ENCODE results near the gene NSMCE4A. TPM values are rescaled to one million over a fixed set of nuclear protein-coding genes. Genes with fewer than 3 reads are reported as not detected.
"Not testable (repeated sequence)": the region's sequence is repeated elsewhere in the genome, so short reads cannot be mapped to it uniquely, and the experiment has no call there.

NSMCE4A gene
- total and polyA plus RNA-seq, 7 donors: 39.0 to 160 (median 104) TPM

- Histone ChIP-seq H3K4me3 (no peak overlapping the region), H3K4me1 (peaks cover 0 to 45% (median 34%) of the 10 kb centered on the region in 4 donors)
- 67 to 86% methylated on average over 6 of the region's 6 CpGs for WGBS, 2 donors
Measured at GRCh38 chr10:122020226-122020625, 45.2 kb upstream of the NSMCE4A start.

GRCh38 chr10:122019414-122019975 is 44.5 kb upstream of the NSMCE4A start:
- WGBS, 2 donors: 11 to 54% methylated on average over 24 of the region's 24 CpGs
- Histone ChIP-seq H3K4me3 (peak overlapping the region in 1 of 4 donors; percentile 10), H3K9me3 (no peaks in the 10 kb centered on the region), H3K27ac (peak overlapping the region; percentile 80 to 85 (median 81)), H3K36me3 (no peaks in the 10 kb centered on the region), H3K4me1 (peaks cover 0 to 52% (median 41%) of the 10 kb centered on the region in 4 donors), H3K27me3 (no peaks in the 10 kb centered on the region)
- TF ChIP-seq POLR2A (IDR thresholded peaks at IDR 0.05): peak in 1 of 2 donors; percentile 53
- TF ChIP-seq, protein P1, sequence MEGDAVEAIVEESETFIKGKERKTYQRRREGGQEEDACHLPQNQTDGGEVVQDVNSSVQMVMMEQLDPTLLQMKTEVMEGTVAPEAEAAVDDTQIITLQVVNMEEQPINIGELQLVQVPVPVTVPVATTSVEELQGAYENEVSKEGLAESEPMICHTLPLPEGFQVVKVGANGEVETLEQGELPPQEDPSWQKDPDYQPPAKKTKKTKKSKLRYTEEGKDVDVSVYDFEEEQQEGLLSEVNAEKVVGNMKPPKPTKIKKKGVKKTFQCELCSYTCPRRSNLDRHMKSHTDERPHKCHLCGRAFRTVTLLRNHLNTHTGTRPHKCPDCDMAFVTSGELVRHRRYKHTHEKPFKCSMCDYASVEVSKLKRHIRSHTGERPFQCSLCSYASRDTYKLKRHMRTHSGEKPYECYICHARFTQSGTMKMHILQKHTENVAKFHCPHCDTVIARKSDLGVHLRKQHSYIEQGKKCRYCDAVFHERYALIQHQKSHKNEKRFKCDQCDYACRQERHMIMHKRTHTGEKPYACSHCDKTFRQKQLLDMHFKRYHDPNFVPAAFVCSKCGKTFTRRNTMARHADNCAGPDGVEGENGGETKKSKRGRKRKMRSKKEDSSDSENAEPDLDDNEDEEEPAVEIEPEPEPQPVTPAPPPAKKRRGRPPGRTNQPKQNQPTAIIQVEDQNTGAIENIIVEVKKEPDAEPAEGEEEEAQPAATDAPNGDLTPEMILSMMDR (IDR thresholded peaks at IDR 0.05): no peak
- no peak for DNase-seq
- intact Hi-C loops (cut with DNase I): no loop called here

More at GRCh38 chr10:122020226-122020625, 45.2 kb upstream of the NSMCE4A start:
- DNase-seq: no peak
- peak overlapping the region; percentile 80 to 85 (median 81) for H3K27ac ChIP-seq
- intact Hi-C loops (cut with DNase I): loop anchor here (2.0 kb wide), 1 partner anchor 25 kb away; no protein-coding TSS in a partner anchor
- H3K9me3 ChIP-seq: no peaks in the 10 kb centered on the region
- no peaks in the 10 kb centered on the region for H3K27me3 ChIP-seq
- TF ChIP-seq EP300 (IDR thresholded peaks at IDR 0.05): no peak
- TF ChIP-seq POLR2A (IDR thresholded peaks at IDR 0.05): no peak
- TF ChIP-seq, protein P1 (IDR thresholded peaks at IDR 0.05): no peak
- TF ChIP-seq POLR2AphosphoS5 (IDR thresholded peaks at IDR 0.05): no peak
- H3K36me3 ChIP-seq: no peaks in the 10 kb centered on the region

DNA sequence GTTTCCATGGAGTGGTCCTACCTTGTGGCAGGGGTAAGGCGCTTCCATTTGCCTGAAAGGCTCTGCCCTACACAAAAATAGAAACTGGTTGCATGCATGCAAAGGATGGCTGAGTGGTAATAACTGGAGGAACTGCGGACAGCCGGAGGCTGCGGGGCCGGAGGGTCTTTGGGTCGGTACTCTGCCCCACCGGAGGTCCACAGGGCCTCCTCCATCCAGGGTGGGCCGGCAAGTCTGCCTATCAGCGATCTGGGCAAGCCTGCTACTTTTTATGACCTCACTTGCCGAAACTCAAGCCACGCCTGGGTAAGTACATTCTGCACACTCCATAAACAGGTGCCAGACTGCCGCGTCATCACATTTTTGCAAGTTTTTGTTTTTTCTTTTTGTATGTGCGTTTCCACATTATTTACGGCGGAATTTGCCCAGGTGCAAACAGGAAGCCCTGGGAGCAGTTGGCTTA is 44.0 kb upstream of the NSMCE4A start:
- no peaks in the 10 kb centered on the region for H3K36me3 ChIP-seq
- peaks cover 0 to 53% (median 42%) of the 10 kb centered on the region in 4 donors for H3K4me1 ChIP-seq
- DNase-seq: no peak
- H3K4me3 ChIP-seq: peak overlapping the region in 3 of 4 donors; percentile 9 to 17 (median 10)
- WGBS, 2 donors: 12 to 61% methylated on average over 16 of the region's 16 CpGs
- H3K9me3 ChIP-seq: no peaks in the 10 kb centered on the region
- no peaks in the 10 kb centered on the region for H3K27me3 ChIP-seq
- intact Hi-C loops (cut with DNase I): no loop called here
- H3K27ac ChIP-seq: peak overlapping the region; percentile 80 to 85 (median 81)
- TF ChIP-seq EP300 (IDR thresholded peaks at IDR 0.05): no peak
- TF ChIP-seq POLR2A (IDR thresholded peaks at IDR 0.05): peak in 1 of 2 donors; percentile 20

DNA sequence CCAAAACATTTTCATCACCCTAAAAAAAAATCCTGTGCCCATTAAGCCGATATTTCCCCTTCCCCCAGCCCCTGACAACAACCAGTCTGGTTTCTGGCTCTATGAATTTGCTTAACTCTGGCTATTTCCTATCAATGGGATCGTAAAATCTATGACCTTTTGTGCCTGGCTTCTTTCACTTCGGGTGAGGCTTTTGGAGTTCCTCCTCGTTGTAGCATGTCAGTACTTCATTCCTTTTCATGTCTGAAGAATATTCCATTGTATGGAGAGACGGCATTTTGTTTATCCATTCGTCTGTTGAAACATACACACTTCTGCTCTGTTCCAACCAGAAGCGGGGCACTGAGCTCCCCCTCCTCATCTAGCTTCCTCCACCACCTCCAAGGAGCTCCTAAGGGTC is 43.5 kb upstream of the NSMCE4A start:
- WGBS, 2 donors: 6 to 43% methylated on average over 7 of the region's 7 CpGs
- intact Hi-C loops (cut with DNase I): no loop called here
- peaks cover 0 to 55% (median 45%) of the 10 kb centered on the region in 4 donors for H3K4me1 ChIP-seq
- peak overlapping the region in 3 of 4 donors; percentile 9 to 17 (median 10) for H3K4me3 ChIP-seq
- peak overlapping the region; percentile 80 to 85 (median 81) for H3K27ac ChIP-seq
- TF ChIP-seq, protein P1 (IDR thresholded peaks at IDR 0.05): no peak
- peak in 1 of 4 donors; percentile 25 for TF ChIP-seq POLR2AphosphoS5 (IDR thresholded peaks at IDR 0.05)
- no peaks in the 10 kb centered on the region for H3K36me3 ChIP-seq
- H3K27me3 ChIP-seq: no peaks in the 10 kb centered on the region
- H3K9me3 ChIP-seq: no peaks in the 10 kb centered on the region
- no peak for DNase-seq

- Histone ChIP-seq H3K27ac (peak overlapping the region in 3 of 4 donors; percentile 80 to 85 (median 81)), H3K4me1 (peaks cover 0 to 61% (median 50%) of the 10 kb centered on the region in 4 donors)
- H3K9me3 ChIP-seq; H3K4me3 ChIP-seq; DNase-seq; intact Hi-C loops (cut with DNase I); H3K36me3 ChIP-seq; H3K27me3 ChIP-seq: not testable (repeated sequence)
- WGBS, 2 donors: 54 to 69% methylated on average over 4 of the region's 4 CpGs
Measured at GRCh38 chr10:122017926-122018325, 42.9 kb upstream of the NSMCE4A start.

Measured in sigmoid colon (tissue), 7 donors.